Dendritic cell treated with granulocyte-macrophage colony-stimulating factor and Interleukin-4, amounts not matched to agents 40 ng/mL and 50 ng/mL, for 4 days (primary cell): ENCODE results near the gene LCE1F.

ENCODE experiments used
- H3K27ac Mint-ChIP-seq: one replicate; pipeline ENCODE4 v1.8.0; 2022; ENCODE audit warnings: mild to moderate bottlenecking, mixed read lengths
- H3K27me3 Mint-ChIP-seq: one replicate; pipeline ENCODE4 v1.8.0; 2022; ENCODE audit warnings: mild to moderate bottlenecking, mixed read lengths
- H3K36me3 Mint-ChIP-seq: one replicate; pipeline ENCODE4 v1.8.0; 2022; ENCODE audit warnings: low read depth, mixed read lengths
- H3K4me1 Mint-ChIP-seq: one replicate; pipeline ENCODE4 v1.8.0; 2022; ENCODE audit warnings: low read depth, mixed read lengths
- H3K4me3 Mint-ChIP-seq: one replicate; pipeline ENCODE4 v1.8.0; 2022; ENCODE audit warnings: mild to moderate bottlenecking, moderate library complexity, mixed read lengths
- H3K9me3 Mint-ChIP-seq: one replicate; pipeline ENCODE4 v1.8.0; 2022; ENCODE audit warnings: mixed read lengths
- intact Hi-C: fragments of 100-400 bp; cut with micrococcal nuclease; formaldehyde crosslinking; loops from one replicate; pipeline ENCODE4 v1.15.0; 2022

LCE1F gene

DNA sequence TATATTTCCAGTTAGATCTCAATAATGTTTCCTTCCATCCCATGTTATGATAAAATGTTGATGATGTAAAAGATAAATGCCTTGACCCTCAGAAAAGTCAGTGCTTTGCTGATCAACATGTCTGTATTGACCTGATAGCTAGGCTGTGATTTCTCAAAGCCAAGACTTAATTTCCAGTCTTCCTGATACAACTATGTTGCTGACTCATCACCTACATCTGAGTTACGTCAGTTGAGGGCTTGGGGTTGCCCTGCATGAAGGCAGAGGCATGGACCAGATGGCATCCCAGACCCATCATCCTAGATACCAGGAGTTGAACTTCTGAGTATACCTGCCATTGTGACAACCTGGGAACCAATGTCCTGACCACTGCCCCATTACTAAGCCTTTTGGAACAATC, 26.4 kb downstream of the LCE1F start:
- Mint-ChIP-seq H3K4me3 (no peak overlapping the region), H3K4me1 (no peaks in the 10 kb centered on the region), H3K27ac (no peak overlapping the region), H3K27me3 (peaks cover 13% of the 10 kb centered on the region), H3K9me3 (no peaks in the 10 kb centered on the region), H3K36me3 (no peaks in the 10 kb centered on the region)
- intact Hi-C loops = no loop called here

DNA sequence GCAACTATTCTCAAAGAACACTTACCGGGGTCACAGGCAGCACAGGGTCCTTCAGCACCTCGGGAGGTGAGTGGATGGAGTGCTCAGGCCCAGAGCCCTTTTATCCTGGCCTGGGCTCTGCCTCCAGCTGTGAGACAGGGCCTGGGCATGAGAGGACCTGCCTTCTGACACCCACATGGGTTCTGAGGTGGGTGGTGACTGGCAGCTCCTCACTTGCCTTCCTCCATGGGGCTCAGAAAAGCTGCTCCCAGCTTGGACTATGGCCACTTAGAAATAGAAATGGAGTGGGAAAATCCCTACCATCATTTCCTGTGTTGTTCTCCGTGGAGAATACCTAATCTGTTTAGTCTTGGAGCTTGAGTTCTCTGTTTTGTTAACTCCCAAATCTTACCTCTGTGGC, 31.6 kb downstream of the LCE1F start, which contains the start of gene LCE1C:
Gene LCE1C (minus strand): TSS at position 76 of the 400 bp plus-strand sequence. CDS start 1,173 bp downstream, outside the sequence.
- intact Hi-C loops = no loop called here

DNA sequence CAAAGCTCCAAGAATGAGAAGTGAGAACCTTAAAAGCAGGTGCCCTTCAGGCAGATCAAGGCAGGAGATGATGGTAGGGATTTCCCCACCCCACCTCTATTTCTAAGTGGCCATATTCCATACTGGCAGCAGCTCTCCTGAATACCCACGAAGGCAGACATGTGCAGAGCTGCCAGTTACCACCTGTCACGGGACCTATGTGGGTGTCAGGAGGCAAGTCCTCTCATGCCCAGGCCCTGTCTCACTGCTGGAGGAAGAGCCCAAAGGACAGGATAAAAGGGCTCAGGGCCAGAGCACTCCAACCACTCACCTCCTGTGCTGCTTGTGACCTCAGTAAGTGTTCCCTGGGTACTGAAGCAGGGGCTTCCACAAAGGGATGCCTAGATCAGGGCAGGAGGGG, 36.1 kb downstream of the LCE1F start:
- Mint-ChIP-seq H3K36me3 (no peaks in the 10 kb centered on the region), H3K4me3 (no peak overlapping the region), H3K27me3 (peaks cover 10% of the 10 kb centered on the region), H3K9me3 (no peaks in the 10 kb centered on the region), H3K27ac (no peak overlapping the region), H3K4me1 (no peaks in the 10 kb centered on the region)
- intact Hi-C loops = no loop called here

More for the DNA sequence above, 31.6 kb downstream of the LCE1F start, which contains the start of gene LCE1C:
- Mint-ChIP-seq H3K4me1 (no peaks in the 10 kb centered on the region), H3K27ac (no peak within 1 kb of the TSS), H3K27me3 (peaks cover 8% of the 10 kb centered on the region), H3K4me3 (no peak within 1 kb of the TSS), H3K36me3 (no peaks in the 10 kb centered on the region), H3K9me3 (no peaks in the 10 kb centered on the region)

- H3K36me3 Mint-ChIP-seq = no peaks in the 10 kb centered on the region
These were observed 36.7 kb downstream of the LCE1F start, which contains the start of gene LCE1B for GRCh38 chr1:152811671-152812070. TSS of gene LCE1B (plus strand) at chr1:152811971. CDS start at chr1:152812447, 476 bp downstream.

GRCh38 chr1:152817309-152817708, 42.4 kb downstream of the LCE1F start:
- no peaks in the 10 kb centered on the region for H3K36me3 Mint-ChIP-seq
- H3K4me1 Mint-ChIP-seq = peaks cover 16% of the 10 kb centered on the region
- intact Hi-C loops = no loop called here
- H3K9me3 Mint-ChIP-seq = no peaks in the 10 kb centered on the region
- H3K27ac Mint-ChIP-seq = no peak overlapping the region
- H3K4me3 Mint-ChIP-seq = no peak overlapping the region
- peaks cover 7% of the 10 kb centered on the region for H3K27me3 Mint-ChIP-seq

More at GRCh38 chr1:152811671-152812070, 36.7 kb downstream of the LCE1F start, which contains the start of gene LCE1B:
- Mint-ChIP-seq H3K27me3 (peaks cover 8% of the 10 kb centered on the region), H3K9me3 (no peaks in the 10 kb centered on the region), H3K4me1 (no peaks in the 10 kb centered on the region), H3K27ac (no peak within 1 kb of the TSS), H3K4me3 (no peak within 1 kb of the TSS)
- intact Hi-C loops = no loop called here

GRCh38 chr1:152823294-152823693, 48.4 kb downstream of the LCE1F start:
- H3K4me1 Mint-ChIP-seq = peaks cover 16% of the 10 kb centered on the region
- H3K9me3 Mint-ChIP-seq = no peaks in the 10 kb centered on the region
- no peaks in the 10 kb centered on the region for H3K36me3 Mint-ChIP-seq
- H3K27ac Mint-ChIP-seq = no peak overlapping the region
- H3K4me3 Mint-ChIP-seq = no peak overlapping the region
- intact Hi-C loops = no loop called here
- peaks cover 6% of the 10 kb centered on the region for H3K27me3 Mint-ChIP-seq

DNA sequence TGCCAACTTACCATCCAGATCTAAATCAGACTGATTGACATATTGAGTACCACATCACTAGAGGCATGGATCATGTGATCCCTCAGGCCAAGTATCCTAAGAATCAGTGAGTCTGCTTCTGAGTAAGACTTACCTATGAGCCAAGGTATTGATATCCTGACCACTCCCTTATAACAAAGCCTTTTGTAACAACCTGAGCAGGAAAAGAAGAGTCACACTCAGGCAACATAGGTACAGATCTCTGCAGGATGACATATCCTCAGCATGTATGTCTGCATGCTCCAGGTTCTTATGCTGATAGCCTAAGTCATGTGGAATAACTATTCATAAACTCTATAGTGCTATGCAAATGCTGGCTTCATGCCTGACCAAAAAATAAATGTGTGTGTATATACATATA, 50.0 kb downstream of the LCE1F start:
- peaks cover 6% of the 10 kb centered on the region for H3K4me1 Mint-ChIP-seq
- peaks cover 6% of the 10 kb centered on the region for H3K27me3 Mint-ChIP-seq
- H3K4me3 Mint-ChIP-seq = no peak overlapping the region
- intact Hi-C loops = no loop called here
- no peaks in the 10 kb centered on the region for H3K36me3 Mint-ChIP-seq
- H3K9me3 Mint-ChIP-seq = no peaks in the 10 kb centered on the region
- H3K27ac Mint-ChIP-seq = no peak overlapping the region
